ENCODE data around the gene MEGF11.

Gene MEGF11

DNA sequence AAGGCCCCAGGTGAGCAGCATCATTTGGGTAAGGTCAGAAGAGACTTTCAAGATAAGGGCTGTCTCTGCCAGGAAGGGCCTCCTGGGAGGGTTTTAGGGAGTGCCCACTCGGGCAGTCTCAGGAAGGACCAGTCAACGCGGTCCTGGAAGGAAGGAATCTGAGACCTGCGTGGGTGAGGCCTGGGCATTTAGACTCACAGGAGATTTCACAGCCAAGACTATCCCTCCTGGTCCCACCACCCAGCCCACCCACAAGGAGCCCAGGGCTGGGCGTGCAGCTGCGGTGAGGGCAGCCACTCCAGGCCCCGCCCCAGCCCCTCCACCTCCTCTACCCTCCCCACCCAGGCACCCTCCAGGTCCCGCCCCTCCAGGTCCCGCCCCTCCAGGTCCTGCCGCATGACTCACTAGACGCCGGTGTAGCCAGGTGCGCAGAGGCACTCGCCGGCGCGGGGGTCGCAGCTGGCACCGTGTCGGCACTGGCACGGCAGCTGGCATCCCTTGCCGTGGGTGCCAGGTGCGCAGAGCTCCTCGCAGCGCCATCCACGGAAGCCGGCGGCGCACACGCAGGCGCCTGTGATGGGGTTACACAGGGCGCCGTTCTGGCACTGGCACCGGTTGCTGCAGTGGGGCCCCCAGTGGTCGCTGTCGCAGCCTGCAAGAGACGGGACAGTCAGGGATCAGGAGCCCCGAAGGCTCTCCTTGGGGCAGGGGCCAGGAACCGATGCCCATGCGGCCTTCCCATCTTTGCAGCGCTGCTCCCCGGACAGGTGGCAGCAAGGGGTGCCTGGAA, 271.5 kb downstream of the MEGF11 start:
- no peak overlapping the region for H3K27ac ChIP-seq (ENCODE audit: extremely low read depth, low read depth, low read length)
- ChIA-PET CTCF (interaction anchor here (0.5 to 1.6 kb wide), 14 partner anchors 9 to 662 kb away, joined by 3 to 7 read pairs (median 3); no protein-coding TSS in a partner anchor), POLR2A (interaction anchor here (0.5 to 1.0 kb wide), 3 partner anchors 8 to 353 kb away, joined by 3 to 5 read pairs (median 3); partner anchors contain the start of gene RAB11A)
- no peaks in the 10 kb centered on the region for H3K9me3 ChIP-seq (ENCODE audit: control insufficient read depth, insufficient read depth, low read depth, low read length)
- peaks cover 6% of the 10 kb centered on the region for H3K4me1 ChIP-seq (ENCODE audit: control insufficient read depth, insufficient read depth, low read length)
- no peaks in the 10 kb centered on the region for H3K36me3 ChIP-seq (ENCODE audit: control insufficient read depth in 2 of 2, insufficient read depth in 1 of 2, low read length in 2 of 2)
- peak overlapping the region; percentile 43 for H3K4me3 ChIP-seq (ENCODE audit: low read depth, low read length)
- TF ChIP-seq SCRT1 (tag by site-specific recombination; IDR thresholded peaks at IDR 0.05; ENCODE audit: borderline replicate concordance) (peak; percentile 50; the same call in 1 of the 2 replicates), ZNF510 (tag by site-specific recombination; IDR thresholded peaks at IDR 0.05; ENCODE audit: insufficient replicate concordance) (no peak), ZNF785 (tag by site-specific recombination; IDR thresholded peaks at IDR 0.05) (no peak), KLF16 (tag by site-specific recombination; IDR thresholded peaks at IDR 0.05) (peak; percentile 89), ZNF10 (tag by site-specific recombination; IDR thresholded peaks at IDR 0.05) (no peak), ZBTB20 (tag by site-specific recombination; IDR thresholded peaks at IDR 0.05) (peak; percentile 80), ZSCAN16 (tag by site-specific recombination; IDR thresholded peaks at IDR 0.05) (no peak), FEZF1 (tag by site-specific recombination; IDR thresholded peaks at IDR 0.05) (no peak), ZFHX2 (tag by site-specific recombination; conservative IDR thresholded peaks at IDR 0.05) (peak; percentile 70; the same call in 1 of the 2 replicates), ZNF792 (tag by site-specific recombination; IDR thresholded peaks at IDR 0.05) (0 out of 2 replicates have a peak, but pooled peaks have one; percentile 15), ZIC2 (tag by site-specific recombination; IDR thresholded peaks at IDR 0.05) (peak; percentile 42; the same call in 1 of the 2 replicates), EGR2 (tag by site-specific recombination; IDR thresholded peaks at IDR 0.05; ENCODE audit: low read depth) (peak; percentile 64), ZBTB1 (tag by site-specific recombination; IDR thresholded peaks at IDR 0.05) (no peak), ZNF701 (tag by site-specific recombination; IDR thresholded peaks at IDR 0.05) (no peak), ZBTB17 (tag by site-specific recombination; IDR thresholded peaks at IDR 0.05) (peak; percentile 71), ZNF600 (tag by site-specific recombination; IDR thresholded peaks at IDR 0.05) (peak; percentile 99)
- TF ChIP-seq, protein P1, sequence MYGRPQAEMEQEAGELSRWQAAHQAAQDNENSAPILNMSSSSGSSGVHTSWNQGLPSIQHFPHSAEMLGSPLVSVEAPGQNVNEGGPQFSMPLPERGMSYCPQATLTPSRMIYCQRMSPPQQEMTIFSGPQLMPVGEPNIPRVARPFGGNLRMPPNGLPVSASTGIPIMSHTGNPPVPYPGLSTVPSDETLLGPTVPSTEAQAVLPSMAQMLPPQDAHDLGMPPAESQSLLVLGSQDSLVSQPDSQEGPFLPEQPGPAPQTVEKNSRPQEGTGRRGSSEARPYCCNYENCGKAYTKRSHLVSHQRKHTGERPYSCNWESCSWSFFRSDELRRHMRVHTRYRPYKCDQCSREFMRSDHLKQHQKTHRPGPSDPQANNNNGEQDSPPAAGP (tag by site-specific recombination; IDR thresholded peaks at IDR 0.05): no peak
- TF ChIP-seq, protein P2, sequence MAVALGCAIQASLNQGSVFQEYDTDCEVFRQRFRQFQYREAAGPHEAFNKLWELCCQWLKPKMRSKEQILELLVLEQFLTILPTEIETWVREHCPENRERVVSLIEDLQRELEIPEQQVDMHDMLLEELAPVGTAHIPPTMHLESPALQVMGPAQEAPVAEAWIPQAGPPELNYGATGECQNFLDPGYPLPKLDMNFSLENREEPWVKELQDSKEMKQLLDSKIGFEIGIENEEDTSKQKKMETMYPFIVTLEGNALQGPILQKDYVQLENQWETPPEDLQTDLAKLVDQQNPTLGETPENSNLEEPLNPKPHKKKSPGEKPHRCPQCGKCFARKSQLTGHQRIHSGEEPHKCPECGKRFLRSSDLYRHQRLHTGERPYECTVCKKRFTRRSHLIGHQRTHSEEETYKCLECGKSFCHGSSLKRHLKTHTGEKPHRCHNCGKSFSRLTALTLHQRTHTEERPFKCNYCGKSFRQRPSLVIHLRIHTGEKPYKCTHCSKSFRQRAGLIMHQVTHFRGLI (tag by site-specific recombination; IDR thresholded peaks at IDR 0.05): peak; percentile 51
- TF ChIP-seq, protein P3, sequence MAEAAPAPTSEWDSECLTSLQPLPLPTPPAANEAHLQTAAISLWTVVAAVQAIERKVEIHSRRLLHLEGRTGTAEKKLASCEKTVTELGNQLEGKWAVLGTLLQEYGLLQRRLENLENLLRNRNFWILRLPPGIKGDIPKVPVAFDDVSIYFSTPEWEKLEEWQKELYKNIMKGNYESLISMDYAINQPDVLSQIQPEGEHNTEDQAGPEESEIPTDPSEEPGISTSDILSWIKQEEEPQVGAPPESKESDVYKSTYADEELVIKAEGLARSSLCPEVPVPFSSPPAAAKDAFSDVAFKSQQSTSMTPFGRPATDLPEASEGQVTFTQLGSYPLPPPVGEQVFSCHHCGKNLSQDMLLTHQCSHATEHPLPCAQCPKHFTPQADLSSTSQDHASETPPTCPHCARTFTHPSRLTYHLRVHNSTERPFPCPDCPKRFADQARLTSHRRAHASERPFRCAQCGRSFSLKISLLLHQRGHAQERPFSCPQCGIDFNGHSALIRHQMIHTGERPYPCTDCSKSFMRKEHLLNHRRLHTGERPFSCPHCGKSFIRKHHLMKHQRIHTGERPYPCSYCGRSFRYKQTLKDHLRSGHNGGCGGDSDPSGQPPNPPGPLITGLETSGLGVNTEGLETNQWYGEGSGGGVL (tag by site-specific recombination; IDR thresholded peaks at IDR 0.05): peak; percentile 78
- TF ChIP-seq, protein P4, sequence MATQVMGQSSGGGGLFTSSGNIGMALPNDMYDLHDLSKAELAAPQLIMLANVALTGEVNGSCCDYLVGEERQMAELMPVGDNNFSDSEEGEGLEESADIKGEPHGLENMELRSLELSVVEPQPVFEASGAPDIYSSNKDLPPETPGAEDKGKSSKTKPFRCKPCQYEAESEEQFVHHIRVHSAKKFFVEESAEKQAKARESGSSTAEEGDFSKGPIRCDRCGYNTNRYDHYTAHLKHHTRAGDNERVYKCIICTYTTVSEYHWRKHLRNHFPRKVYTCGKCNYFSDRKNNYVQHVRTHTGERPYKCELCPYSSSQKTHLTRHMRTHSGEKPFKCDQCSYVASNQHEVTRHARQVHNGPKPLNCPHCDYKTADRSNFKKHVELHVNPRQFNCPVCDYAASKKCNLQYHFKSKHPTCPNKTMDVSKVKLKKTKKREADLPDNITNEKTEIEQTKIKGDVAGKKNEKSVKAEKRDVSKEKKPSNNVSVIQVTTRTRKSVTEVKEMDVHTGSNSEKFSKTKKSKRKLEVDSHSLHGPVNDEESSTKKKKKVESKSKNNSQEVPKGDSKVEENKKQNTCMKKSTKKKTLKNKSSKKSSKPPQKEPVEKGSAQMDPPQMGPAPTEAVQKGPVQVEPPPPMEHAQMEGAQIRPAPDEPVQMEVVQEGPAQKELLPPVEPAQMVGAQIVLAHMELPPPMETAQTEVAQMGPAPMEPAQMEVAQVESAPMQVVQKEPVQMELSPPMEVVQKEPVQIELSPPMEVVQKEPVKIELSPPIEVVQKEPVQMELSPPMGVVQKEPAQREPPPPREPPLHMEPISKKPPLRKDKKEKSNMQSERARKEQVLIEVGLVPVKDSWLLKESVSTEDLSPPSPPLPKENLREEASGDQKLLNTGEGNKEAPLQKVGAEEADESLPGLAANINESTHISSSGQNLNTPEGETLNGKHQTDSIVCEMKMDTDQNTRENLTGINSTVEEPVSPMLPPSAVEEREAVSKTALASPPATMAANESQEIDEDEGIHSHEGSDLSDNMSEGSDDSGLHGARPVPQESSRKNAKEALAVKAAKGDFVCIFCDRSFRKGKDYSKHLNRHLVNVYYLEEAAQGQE (tag by site-specific recombination; IDR thresholded peaks at IDR 0.05): no peak
- TF ChIP-seq, protein P5, sequence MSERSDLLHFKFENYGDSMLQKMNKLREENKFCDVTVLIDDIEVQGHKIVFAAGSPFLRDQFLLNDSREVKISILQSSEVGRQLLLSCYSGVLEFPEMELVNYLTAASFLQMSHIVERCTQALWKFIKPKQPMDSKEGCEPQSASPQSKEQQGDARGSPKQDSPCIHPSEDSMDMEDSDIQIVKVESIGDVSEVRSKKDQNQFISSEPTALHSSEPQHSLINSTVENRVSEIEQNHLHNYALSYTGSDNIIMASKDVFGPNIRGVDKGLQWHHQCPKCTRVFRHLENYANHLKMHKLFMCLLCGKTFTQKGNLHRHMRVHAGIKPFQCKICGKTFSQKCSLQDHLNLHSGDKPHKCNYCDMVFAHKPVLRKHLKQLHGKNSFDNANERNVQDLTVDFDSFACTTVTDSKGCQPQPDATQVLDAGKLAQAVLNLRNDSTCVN (tag by site-specific recombination; optimal IDR thresholded peaks at IDR 0.05): peak; percentile 18
- TF ChIP-seq, protein P6, sequence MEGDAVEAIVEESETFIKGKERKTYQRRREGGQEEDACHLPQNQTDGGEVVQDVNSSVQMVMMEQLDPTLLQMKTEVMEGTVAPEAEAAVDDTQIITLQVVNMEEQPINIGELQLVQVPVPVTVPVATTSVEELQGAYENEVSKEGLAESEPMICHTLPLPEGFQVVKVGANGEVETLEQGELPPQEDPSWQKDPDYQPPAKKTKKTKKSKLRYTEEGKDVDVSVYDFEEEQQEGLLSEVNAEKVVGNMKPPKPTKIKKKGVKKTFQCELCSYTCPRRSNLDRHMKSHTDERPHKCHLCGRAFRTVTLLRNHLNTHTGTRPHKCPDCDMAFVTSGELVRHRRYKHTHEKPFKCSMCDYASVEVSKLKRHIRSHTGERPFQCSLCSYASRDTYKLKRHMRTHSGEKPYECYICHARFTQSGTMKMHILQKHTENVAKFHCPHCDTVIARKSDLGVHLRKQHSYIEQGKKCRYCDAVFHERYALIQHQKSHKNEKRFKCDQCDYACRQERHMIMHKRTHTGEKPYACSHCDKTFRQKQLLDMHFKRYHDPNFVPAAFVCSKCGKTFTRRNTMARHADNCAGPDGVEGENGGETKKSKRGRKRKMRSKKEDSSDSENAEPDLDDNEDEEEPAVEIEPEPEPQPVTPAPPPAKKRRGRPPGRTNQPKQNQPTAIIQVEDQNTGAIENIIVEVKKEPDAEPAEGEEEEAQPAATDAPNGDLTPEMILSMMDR (tag by site-specific recombination; IDR thresholded peaks at IDR 0.05): peak; percentile 86
- TF ChIP-seq, protein P7, sequence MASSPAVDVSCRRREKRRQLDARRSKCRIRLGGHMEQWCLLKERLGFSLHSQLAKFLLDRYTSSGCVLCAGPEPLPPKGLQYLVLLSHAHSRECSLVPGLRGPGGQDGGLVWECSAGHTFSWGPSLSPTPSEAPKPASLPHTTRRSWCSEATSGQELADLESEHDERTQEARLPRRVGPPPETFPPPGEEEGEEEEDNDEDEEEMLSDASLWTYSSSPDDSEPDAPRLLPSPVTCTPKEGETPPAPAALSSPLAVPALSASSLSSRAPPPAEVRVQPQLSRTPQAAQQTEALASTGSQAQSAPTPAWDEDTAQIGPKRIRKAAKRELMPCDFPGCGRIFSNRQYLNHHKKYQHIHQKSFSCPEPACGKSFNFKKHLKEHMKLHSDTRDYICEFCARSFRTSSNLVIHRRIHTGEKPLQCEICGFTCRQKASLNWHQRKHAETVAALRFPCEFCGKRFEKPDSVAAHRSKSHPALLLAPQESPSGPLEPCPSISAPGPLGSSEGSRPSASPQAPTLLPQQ (tag by site-specific recombination; IDR thresholded peaks at IDR 0.05): peak; percentile 85
